NCI-H2196 (cell line): ENCODE measurements around the gene SMOC1.

Experiments used
- DNase-seq: peaks from one replicate; lab custom pipeline; 2025; ENCODE audit not compliant: unreplicated experiment; lab: John Stamatoyannopoulos, UW

The SMOC1 gene

DNA sequence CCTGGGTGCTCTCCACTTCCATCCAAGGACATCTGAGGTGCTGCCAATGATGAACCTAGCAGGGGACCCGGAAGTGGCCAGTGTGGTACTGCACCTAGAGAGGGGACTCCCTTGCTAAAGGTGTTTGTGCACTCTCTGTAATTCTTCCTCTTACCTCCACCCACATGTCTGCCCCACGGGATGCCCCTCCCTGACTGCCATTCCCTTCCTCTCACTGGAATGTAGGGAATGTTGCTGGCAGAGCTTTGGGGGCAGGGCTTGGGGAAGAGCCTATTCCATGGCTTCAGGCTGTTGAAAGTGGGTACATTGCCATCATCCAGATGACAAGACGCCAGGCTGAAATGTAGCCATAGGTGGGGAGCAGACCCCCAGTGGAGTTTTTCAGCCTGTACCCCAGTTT, 153.2 kb downstream of the SMOC1 start:
- no peak for DNase-seq

DNA sequence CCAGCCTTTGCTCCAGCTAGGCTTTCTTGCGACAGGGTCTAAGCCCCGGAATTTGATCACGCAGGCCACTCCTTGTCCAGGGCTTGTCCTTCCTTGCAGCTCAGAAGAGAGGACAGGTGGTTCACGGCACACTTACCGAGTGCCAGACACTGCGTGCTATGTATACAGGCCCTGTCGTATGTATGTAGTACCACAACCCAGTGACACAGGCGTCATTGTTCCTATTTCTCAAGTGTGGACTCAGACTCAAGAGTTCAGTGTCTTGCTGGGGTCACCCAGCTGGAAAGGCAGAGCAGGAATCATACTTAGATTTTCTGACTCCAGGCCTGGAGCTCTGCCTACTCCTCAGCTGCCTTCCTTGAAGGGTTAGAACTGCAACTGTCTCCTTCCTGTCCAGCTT, 153.9 kb downstream of the SMOC1 start:
- DNase-seq = no peak

DNA sequence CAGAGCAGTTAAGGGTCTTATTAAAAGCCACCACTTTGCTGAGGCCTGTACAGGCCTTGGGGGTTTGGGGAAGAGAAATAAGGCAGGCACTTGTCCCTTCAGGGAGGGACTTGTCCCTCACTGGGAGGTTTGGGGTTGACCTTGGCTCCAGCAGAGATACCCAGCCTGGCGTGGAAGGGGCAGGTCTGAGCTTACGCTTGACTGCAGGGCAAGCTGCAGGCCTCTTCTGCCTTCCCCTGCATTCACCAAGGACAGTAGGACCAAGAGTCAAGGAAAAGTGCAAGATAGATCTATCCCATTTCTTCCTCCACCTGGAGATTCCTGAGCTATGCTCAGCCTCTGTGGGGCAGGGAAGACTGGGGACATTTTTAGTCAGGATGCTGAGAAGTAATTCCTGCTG, 154.3 kb downstream of the SMOC1 start:
- no peak for DNase-seq

DNA sequence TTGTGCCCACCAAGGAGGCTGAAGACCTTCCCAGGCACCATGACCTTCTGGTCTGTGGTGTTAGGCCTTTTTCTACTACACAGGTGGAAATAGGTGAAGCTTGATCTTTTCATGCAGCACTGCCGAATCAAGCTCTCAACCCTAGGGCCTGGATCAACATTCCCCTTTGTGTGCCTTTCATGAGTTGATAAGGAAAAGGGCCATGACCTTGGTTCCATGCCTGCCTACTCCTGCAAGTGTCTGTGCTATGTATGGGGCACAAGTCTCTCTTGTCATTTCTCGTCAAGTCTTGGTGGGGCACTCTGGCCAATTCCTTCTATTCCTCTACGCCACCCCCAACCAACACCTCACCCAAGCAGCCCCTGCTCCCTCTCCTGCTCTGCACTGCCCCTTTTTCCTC, 155.0 kb downstream of the SMOC1 start:
- no peak for DNase-seq

DNA sequence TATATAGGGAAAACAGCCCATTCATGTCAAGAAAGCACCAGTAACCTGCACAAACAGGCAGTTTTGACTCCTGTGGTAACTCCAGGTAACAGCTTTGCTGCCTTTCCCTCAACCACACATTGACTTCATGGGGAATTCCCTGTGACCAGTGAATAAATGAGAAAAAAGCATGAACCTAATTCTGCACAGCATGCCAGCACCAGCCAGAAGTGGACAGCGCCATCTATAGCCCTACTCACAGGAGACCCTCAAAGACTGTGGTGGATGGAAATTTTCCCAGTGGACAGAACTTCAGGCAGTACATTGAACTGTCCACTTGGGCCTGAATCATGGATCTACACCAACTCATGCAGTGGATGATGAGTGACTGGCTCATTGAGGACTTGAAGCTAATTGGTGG, 157.4 kb downstream of the SMOC1 start:
- DNase-seq = no peak

DNA sequence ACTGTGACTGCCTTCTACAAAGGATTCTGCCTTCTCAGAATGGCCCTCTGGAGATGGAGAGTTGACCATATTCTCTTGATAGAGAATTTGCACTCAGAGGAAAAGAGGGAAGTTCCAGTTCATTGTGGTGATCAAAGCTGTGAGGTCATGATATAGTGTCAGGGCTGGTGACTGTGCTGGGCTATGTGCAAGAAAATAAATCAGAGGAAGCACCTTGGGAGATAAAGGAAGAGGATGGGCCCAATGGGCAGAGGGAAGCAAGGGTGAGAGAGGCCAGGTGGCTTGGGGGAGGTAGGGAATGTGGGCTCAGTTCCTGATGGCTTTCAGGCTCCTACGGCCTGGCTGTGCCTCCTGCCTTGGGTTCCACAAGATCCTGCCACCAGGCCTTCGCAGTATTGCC, 163.8 kb downstream of the SMOC1 start:
- no peak for DNase-seq

DNA sequence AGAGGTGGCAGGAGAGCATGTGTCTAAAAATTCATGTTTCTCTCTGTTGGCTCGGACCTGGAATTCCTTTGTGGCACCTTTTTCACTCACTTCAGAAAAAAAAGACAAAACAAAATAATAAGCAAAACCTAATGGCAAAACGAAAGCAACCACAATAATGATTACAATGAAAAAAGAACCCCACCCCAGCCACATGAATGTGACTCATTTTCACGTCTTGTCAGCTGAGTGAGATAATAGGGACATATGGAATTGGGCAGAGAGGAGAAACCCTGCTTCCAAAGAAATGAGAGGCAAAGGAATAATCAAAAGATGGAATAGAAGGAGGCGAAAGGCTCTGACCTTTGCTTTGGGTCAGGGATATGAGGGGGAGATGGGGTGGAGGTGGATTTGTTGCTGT, 166.1 kb downstream of the SMOC1 start:
- no peak for DNase-seq

DNA sequence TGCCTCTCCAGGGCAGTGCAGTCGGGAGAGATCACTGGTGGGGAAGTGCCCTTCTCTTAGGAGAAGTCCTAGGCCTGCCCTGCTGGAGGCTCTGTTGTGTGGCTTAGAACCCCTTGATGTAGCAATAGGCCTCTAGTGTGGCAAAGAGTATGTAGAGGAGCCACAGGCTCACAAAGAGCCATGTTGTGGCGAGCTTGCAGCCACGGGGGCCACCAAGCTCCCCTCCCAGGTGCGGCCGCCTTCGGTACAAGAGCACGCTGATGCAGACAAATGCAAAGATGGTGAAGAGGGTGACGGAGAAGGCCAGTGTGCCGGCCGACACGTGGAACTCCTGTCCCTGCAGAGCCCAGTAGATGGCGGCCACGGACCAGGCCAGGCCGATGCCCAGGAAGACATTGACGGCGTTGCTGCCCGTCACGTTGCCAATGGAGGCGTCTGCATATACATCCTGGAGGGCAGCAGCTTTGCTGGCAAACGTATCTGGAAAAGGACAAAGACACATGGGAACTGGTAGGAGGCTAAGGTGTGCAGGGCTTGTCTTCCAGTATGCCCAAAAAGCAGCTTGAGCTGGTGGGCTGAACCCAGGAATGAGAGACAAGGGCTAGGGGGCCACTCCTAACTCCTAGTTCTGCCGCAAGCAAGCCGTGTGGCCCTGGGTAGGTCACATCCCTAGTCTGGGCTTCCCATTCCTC, 166.8 kb downstream of the SMOC1 start:
- DNase-seq = peak; percentile 24

DNA sequence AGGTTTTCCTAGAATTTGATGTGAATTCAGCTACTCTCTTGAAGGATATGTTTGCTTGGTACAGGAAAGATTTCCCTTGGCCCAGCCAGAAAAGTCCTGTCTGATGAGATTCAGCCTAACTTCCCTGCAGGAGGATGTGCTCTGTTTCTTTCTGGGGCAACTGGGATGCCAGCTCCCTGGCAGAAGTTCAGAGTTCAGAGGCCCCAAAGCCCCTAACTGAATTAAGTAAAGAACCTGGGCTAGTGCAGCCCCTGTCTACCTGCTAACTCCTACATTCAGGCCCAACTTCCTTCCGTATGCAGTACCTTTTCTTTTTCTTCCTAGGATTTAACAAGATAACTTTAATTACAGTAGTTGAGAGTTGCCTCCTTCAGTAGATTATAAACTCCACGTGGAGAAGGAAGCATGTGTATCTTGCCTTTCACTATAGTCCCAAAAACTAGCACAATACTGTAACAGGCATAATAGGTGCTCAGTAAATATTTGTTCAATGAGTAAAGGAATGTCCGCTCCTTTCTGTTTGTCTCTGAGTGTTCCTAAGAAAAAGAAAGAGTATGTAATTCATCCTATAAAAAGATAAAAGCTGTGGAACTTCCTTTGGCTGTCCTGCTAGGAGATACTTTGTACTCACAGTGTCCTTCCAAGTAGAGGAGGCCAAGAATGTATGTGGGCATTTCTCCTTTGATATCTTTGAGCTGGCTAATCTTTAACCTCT, 168.5 kb downstream of the SMOC1 start:
- no peak for DNase-seq

DNA sequence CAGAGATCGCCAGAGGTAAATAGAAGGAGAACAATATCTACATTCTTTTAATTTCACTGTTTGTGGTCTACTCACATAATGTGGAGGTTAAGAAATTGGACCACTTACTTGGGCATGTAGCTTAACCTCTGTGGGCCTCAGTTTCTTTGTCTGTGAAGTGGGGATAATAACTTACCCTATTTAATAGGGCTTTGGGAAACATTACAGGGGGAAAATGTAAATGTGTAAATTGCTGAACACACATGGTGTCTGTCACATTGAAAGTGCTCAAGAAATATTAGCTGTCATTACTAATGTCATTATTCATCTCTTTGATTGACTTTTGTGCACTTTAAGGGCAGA, 169.1 kb downstream of the SMOC1 start:
- no peak for DNase-seq

DNA sequence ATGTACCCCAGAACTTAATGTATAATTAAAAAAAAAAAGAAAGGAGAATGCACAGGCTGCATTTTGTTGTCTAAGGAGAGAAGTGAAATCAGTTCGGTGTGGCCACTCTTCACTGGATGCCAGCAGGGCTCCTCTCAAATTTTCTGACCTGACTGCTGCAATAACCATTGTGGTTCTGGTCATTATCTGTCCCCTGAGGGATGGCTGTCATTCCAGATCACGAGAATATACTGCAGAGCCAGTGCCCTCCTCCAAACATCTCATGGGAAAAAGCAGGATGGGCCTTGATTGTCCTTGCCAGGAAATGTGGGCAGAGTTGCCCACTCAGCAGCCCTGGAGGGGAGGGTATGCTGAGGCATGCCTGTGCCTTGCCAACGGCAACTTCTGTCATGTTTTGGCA, 170.4 kb downstream of the SMOC1 start:
- no peak for DNase-seq

DNA sequence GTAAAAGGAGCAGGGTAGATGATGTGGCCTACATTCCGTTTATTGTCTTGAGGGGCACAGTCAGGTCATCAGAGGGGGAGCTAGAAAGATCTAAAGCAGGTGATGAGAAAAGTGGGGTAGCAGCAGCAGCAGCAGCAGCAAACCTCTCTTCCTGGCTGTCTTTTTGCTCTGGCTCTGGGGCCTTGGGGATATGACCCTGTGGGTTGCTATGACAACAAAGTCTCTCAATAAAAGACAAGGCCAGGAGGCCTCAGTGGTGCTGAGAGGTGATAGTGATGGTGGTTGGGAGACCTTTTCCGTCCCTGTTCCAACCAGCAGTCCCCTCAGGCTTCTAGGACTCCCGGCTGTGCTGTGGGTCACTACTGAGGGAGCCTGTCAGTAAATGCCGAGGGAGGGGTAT, 170.9 kb downstream of the SMOC1 start:
- no peak for DNase-seq

DNA sequence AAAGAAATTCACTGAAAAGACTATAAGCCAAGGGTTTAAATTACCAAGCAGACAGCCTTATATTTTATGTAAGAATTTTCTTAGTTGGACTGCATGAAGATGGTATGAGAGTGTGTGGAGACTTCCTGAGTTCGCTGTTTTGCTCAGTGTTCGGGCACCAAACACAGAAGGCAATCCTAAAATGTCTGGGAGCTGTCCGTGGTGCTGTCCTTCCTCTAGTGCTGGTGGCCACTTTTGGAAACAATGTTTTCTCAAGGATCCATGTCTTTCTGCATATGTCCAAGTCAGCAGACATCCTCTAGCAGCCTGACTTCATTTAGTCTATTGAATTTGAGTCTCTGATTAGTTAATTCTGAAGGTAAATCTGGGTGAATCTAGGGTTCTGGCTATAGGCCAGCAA, 173.8 kb downstream of the SMOC1 start:
- no peak for DNase-seq

DNA sequence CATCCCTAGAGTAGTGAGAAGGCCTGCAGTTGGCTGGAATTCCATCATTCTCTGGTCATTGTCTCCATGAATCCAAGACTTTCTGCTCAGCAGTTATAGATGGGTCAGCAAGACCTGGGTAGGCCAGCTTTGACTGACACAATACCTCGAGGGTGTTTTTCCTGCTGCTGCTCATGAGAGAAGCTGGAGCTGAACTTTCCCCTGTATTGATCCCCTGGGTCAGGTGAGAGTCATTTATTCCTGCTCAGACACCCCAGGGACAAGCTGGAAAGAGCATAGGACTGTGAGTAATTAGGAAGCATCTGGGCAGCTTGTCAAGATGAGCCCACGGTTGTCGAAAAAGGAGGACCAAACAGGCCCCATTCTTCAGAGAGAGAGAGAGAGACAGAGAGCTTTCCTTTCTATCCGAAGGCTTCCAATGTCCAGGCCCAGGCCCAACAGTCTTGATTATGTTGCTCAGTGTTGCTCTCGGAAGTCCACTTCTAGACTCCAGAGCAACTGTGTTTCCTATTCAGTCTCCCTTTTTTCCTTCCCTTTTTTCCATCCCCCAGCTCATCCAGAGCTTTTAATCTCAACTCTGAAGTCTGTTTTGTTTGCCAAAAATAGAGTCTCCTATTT, 178.4 kb downstream of the SMOC1 start:
- DNase-seq = no peak

DNA sequence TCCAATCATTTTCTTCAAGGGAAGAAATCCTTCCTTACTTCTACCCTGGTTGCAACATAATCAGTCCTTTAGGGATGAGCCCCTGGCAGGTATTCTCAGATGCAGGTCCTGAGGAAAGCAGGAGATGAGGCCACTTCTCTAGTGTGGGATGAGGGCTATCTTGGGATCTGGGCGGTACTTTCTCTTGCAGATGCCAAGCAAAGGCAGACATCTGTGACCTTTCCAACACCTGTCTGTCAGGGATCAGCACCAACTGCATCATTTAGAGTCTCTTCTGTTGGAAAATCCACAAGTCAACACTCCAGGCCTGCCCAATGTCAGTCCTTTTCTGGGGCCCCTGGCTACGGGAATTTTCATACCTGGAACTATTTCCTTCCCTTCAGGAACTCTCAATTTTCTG, 180.3 kb downstream of the SMOC1 start:
- no peak for DNase-seq

DNA sequence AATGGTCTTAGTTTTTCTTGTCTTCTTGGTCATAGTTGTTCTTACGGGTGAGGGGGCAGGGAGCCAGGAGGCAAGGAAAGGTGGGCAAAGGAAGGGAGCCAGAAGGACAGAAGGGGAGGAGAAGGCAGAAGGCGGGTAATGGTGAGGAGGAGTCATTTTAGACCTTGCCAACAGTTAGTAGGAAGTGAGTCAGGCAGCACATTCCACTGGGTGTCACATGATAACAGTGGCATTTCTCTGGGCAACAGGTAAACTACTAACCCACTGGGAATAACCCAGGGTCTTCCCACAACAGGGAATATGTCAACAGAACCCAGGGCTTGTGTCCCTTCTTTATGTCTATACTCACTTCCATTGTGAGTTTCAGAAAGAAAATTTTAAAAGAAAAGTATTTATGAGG, 181.9 kb downstream of the SMOC1 start:
- no peak for DNase-seq

DNA sequence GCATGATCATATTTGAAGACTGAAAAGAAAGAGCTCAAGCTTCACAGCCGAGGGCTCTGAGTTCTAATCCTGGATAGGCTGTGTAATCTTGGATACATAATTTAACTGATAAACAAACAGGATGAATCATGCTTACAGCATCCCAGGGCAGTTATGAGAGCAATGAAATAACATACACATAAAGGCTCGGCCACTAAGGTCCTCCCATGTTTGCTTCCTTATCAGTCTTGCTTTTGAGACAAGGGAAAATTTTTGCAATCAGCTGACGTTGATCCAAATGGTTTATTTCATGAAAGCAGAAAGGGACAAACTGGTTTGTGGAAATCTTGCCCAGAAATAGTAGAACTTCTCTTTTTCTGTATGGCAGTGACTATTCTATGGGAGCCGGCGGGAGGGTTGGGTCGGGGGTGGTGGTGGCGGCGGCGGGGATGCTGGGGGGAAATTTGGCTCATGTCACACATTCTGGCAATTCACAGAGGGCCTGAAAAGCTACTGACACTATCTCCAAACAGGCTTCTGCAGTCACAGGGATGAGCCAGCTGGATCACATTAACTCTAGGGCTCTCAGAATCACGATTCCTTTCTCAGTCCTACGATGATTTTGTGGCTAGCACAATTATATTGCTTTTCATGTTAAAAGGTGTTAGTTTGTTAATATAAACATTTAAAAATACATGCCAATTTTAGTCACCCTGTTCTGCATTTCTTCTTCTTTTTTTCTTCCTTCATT, 185.1 kb downstream of the SMOC1 start:
- DNase-seq = no peak

DNA sequence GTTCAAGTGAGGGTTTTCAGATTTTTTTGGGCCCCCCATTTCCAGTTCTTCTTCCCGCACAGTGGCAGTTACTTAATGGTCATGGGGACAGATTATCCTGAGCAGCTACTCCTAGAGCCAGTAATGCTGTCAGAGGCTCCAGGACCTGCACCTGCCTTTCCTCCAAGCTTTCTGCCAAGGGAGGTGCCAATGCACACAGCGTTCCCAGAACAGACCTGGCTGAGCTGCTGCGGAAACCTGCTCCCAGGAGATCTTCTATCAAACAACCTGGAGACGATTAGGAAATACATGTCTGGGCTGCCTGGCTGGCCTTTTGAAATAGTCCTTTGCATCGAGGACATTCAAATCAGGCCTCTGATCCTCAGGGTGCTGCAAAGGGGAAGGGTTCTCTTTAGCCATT, 188.6 kb downstream of the SMOC1 start:
- DNase-seq = peak; percentile 33

DNA sequence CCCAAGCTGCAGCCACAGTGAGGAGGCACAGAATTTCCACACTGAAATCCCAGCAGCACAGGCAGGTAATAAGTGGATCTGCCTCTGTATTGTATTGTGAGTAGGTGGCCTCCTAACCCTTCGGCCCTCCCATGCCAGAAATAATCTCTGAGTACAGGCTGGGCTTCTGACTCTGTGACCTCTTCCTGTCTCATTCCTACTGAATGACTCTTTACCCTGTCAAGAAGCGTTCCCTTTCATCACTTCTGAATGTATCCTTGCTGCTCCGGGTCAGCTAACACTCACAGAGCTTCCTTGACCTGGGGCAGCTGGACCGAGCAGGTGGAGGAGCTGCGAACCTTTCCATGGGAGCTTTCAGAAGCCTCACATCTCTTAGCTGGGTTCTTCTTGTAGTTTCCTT, 190.0 kb downstream of the SMOC1 start:
- DNase-seq = no peak

DNA sequence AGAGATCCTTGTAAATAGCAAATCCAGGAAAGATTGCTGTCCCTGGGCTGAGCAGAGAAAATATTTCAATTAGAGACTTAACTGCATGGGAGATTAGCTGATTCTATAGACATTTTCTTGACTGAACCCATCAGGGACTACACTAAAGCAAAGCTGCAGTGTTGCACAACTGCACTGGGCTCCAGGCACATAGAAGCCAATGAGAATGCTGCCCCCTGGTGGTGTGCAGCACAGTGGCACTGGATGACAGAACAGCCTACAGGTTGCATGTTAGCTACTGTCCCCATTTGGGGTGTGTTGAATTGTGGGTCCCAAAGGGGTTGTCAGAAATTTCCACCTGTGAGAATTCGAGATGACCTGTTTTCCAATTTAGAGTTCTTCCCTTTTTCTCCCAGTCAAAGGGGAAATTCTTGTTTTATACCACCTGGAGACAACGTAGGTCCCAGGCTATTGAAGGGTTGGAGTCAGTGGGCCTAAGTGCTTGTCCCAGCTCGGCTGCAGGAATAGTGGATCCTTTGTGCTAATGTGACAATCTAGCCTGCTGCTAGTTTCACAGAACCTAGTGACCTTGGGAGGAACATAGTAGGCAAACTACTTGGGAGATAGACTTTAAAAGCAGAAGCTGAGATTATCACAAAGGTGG, 194.8 kb downstream of the SMOC1 start:
- peak; percentile 89 for DNase-seq

DNA sequence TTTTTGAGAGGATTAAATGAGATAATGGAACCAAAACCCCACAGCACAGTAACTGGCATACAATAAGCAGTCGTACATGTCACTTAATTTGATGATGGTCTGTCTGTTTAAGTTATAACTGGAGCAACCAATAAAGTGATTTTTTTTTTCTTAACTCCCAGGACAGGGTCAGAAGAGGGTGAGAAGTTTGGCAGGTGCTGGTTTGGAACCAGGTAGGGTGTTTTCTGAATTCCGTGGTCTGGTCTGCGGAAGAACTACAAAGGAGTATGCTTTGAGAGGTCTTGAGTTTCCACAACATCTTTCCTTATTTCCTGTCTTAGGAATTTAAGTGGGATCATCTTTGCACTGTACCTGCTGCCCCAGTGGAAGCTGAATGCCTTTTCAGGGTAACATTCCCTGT, 197.8 kb downstream of the SMOC1 start:
- DNase-seq = no peak

DNA sequence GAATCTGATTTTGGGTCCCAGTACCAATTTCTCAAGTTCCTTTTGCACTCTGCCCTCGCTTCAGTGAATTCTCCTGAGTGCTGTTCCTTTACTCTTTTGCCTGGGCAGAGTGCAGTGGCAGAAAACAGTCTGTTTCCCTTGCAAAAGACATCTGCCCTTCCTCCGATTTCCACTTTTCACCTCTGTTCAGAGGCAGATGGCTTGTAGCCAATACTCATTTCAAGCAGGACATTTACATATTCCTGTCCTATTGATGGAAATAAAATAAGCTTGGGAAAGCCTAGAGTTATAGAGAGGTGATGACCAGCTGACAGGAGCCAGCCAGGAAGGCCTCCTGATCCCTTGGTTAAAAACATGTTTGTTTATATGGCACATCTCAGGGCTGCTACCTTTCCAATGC, 198.5 kb downstream of the SMOC1 start:
- no peak for DNase-seq
